Measurements from ENCODE around the gene OR2L2. TPM values are rescaled to one million over a fixed set of nuclear protein-coding genes. Genes with fewer than 3 reads are reported as not detected.

OR2L2 gene, protein sequence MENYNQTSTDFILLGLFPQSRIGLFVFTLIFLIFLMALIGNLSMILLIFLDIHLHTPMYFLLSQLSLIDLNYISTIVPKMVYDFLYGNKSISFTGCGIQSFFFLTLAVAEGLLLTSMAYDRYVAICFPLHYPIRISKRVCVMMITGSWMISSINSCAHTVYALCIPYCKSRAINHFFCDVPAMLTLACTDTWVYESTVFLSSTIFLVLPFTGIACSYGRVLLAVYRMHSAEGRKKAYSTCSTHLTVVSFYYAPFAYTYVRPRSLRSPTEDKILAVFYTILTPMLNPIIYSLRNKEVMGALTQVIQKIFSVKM
- under 1 TPM in 1 of 6 experiments, not detected in 5; 0.05 TPM for total RNA-seq (2021; fragmentation: NEBNext Ultra II Directional; extraction: Animal tissue kit (Norgen Biotek cat#: 25700))
- long read RNA-seq = 0 reads

- no peaks in the 10 kb centered on the region for H3K36me3 Mint-ChIP-seq (ENCODE audit: low read depth)
- H3K4me1 Mint-ChIP-seq (ENCODE audit: low read depth) = no peaks in the 10 kb centered on the region
- DNase-seq = no peak
- TF ChIP-seq CTCF (IDR thresholded peaks at IDR 0.05) = no peak
- H3K9me3 Mint-ChIP-seq = peaks cover 44% of the 10 kb centered on the region
- no peak within 1 kb of the TSS for H3K4me3 Mint-ChIP-seq
- no peaks in the 10 kb centered on the region; the same call in 1 of the 2 replicates for H3K27me3 Mint-ChIP-seq (ENCODE audit: insufficient read depth)
- no peak within 1 kb of the TSS for H3K27ac Mint-ChIP-seq
Measured at GRCh38 chr1:248029770-248030169, at the start of gene OR2L2. TSS of gene OR2L2 (plus strand) at chr1:248030070. CDS start at chr1:248038268, 8,198 bp downstream.

DNA sequence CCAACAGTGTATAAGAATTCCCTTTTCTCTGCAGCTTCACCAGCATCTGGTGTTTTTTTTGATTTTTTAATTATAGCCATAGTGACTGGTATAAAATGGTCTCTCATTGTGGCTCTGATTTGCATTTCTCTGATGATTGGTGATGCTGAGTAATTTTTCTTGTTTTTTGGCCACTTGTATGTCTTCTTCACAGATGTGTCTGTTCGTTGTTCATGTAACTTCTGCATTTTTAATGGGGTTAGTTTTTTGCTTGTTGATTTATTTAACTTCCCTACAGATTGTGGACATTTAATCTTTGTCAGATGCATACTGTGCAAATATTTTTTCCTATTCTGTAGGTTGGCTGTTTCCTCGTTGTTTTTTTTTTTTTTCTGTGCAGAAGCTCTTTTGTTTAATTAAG, 36.9 kb upstream of the OR2L2 start:
- no peak for DNase-seq
- no peak for TF ChIP-seq CTCF (IDR thresholded peaks at IDR 0.05)
- H3K4me1 Mint-ChIP-seq (ENCODE audit: low read depth) = no peaks in the 10 kb centered on the region
- H3K9me3 Mint-ChIP-seq = peaks cover 28% of the 10 kb centered on the region
- no peak overlapping the region for H3K27ac Mint-ChIP-seq
- H3K4me3 Mint-ChIP-seq = no peak overlapping the region
- H3K36me3 Mint-ChIP-seq (ENCODE audit: low read depth) = no peaks in the 10 kb centered on the region
- no peaks in the 10 kb centered on the region; the same call in 1 of the 2 replicates for H3K27me3 Mint-ChIP-seq (ENCODE audit: insufficient read depth)

GRCh38 chr1:247998811-247999210, 31.1 kb upstream of the OR2L2 start:
- Mint-ChIP-seq H3K9me3 (peaks cover 29% of the 10 kb centered on the region), H3K4me3 (no peak overlapping the region)

DNA sequence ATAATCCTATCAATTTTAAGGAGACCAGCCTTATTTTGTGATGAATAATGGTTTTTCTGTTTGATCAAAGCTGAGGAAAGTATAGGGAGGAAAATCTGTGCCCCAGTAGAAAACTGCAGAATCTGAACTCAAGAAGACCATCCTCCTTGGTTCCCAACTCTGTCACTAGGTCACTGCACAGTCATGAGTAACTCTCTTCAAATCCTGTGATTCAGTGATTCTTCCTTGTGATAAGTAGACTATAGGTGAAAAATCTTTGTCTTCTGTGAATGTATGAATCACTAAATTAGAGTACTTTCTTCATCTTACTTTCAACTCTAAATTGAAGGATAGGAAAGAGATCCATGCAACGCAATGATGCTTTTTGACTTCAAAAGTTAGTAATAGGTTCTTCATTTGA, 29.7 kb upstream of the OR2L2 start:
- H3K27me3 Mint-ChIP-seq (ENCODE audit: insufficient read depth) = no peaks in the 10 kb centered on the region; the same call in 1 of the 2 replicates
- TF ChIP-seq CTCF (IDR thresholded peaks at IDR 0.05) = no peak
- no peak for DNase-seq
- H3K27ac Mint-ChIP-seq = no peak overlapping the region
- H3K9me3 Mint-ChIP-seq = peaks cover 29% of the 10 kb centered on the region
- H3K4me3 Mint-ChIP-seq = no peak overlapping the region
- H3K36me3 Mint-ChIP-seq (ENCODE audit: low read depth) = no peaks in the 10 kb centered on the region
- no peaks in the 10 kb centered on the region for H3K4me1 Mint-ChIP-seq (ENCODE audit: low read depth)

More at GRCh38 chr1:247998811-247999210, 31.1 kb upstream of the OR2L2 start:
- TF ChIP-seq CTCF (IDR thresholded peaks at IDR 0.05) = no peak
- Mint-ChIP-seq H3K27ac (no peak overlapping the region), H3K4me1 (ENCODE audit: low read depth) (no peaks in the 10 kb centered on the region), H3K27me3 (ENCODE audit: insufficient read depth) (no peaks in the 10 kb centered on the region; the same call in 1 of the 2 replicates), H3K36me3 (ENCODE audit: low read depth) (no peaks in the 10 kb centered on the region)
- no peak for DNase-seq

DNA sequence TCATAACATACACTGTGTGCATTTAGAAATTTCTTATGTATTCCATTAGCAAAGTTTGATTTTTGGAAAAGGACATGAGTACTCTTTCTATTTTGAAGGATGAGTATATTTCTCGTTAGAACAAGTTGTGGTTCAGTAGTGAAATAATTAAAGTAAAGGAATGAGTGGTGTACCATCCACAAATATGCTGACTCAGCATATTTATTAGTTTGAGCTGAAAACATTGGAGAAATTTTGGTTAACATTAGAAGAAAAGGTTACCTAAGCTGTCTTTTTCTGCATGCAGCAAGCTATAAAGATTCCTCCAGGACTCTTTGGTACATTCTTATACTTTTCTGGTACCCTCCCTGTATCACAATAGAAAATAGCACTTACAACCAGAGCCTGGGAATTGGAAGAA, 22.1 kb upstream of the OR2L2 start:
- H3K27me3 Mint-ChIP-seq (ENCODE audit: insufficient read depth) = no peaks in the 10 kb centered on the region
- peaks cover 56% of the 10 kb centered on the region for H3K9me3 Mint-ChIP-seq
- DNase-seq = no peak
- H3K36me3 Mint-ChIP-seq (ENCODE audit: low read depth) = peaks cover 12% of the 10 kb centered on the region; the same call in 1 of the 2 replicates
- H3K4me1 Mint-ChIP-seq (ENCODE audit: low read depth) = no peaks in the 10 kb centered on the region
- H3K4me3 Mint-ChIP-seq = no peak overlapping the region
- TF ChIP-seq CTCF (IDR thresholded peaks at IDR 0.05) = no peak
- H3K27ac Mint-ChIP-seq = no peak overlapping the region

Data from HFFc6 (cell line).